Peyer's patch (tissue), 4 donors: ENCODE measurements around the gene COL9A2.

Experiments used
- CTCF ChIP-seq, 6 experiments: fragments of 450-650 bp in 4 of 6; fragments of 200-600 bp in 2 of 6; sonication (generic) in 1 of 6; IDR thresholded peaks; one replicate each; pipeline ENCODE4 v1.5.1; 2017 to 2019; ENCODE audit warnings: antibody characterized with exemption in 6 of 6, mild to moderate bottlenecking in 3 of 6, moderate library complexity in 1 of 6
- POLR2A ChIP-seq, 2 donors: fragments of 450-650 bp; IDR thresholded peaks; one replicate each; pipeline ENCODE4 v1.5.1; 2017; ENCODE audit warnings: antibody characterized with exemption in 2 of 2, mild to moderate bottlenecking in 2 of 2, moderate library complexity in 2 of 2

DNA sequence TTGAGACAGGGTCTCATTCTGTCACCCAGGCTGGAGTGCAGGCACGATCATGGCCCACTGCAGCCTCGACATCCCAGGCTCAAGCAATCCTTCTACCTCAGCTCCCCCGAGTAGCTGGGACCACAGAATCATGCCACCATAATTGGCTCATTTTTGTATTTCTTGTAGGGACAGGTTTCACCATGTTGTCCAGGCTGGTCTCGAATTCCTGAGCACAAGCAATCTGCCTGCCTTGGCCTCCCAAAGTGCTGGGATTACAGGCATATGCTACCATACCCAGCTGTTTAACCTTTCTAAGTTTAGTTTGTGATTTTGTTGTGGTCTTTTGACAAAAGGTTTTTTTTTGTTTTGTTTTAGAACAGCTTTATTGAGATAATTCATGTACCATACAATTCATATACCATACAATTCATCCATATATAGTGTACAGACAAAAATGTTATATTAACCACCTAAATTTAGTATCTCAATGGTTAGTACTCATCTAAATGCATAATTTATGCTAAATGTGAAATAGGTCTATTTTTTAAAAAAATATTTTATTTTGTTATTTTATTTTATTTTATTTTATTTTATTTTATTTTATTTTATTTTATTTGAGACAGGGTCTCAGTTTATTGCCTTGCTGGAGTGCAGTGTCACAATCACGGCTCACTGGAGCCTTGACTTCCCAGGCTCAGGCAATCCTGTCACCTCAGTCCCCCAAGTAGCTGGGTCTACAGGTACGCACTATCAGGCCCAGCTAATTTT lies 50.1 kb downstream of the COL9A2 start:
- TF ChIP-seq CTCF (IDR thresholded peaks at IDR 0.05): no peak
- TF ChIP-seq POLR2A (IDR thresholded peaks at IDR 0.05): no peak
